Right ventricle myocardium inferior (tissue), 1 donor: ENCODE measurements around the gene C17orf50. TPM values are rescaled to one million over a fixed set of nuclear protein-coding genes. Genes with fewer than 3 reads are reported as not detected.

Experiments
- ATAC-seq: fragments of 200-7000 bp; cut with Tn5 transposase; one replicate; pipeline ENCODE4 v1.9.1; 2020; ENCODE audit warnings: mild to moderate bottlenecking, moderate library complexity
- DNase-seq: peaks from one replicate; pipeline ENCODE4 v3.0.0; 2021; ENCODE audit errors: missing footprints
- intact Hi-C: fragments of 100-400 bp; cut with DNase I; formaldehyde crosslinking; loops from one replicate; pipeline ENCODE4 v1.11.0; 2022
- total RNA-seq: library from RNA; stranded (reverse); fragmentation: NEBNext Ultra II Directional; extraction: Animal tissue kit (Norgen Biotek cat#: 25700); gene quantifications from one replicate; pipeline ENCODE4 v1.2.1, GENCODE V29; 2021
- donor health status: DM: no; HTN: yes; CAD: no; lungs with severe emphysema.

The C17orf50 gene
- total RNA-seq, 1 donor from 2014 or later = not detected

DNA sequence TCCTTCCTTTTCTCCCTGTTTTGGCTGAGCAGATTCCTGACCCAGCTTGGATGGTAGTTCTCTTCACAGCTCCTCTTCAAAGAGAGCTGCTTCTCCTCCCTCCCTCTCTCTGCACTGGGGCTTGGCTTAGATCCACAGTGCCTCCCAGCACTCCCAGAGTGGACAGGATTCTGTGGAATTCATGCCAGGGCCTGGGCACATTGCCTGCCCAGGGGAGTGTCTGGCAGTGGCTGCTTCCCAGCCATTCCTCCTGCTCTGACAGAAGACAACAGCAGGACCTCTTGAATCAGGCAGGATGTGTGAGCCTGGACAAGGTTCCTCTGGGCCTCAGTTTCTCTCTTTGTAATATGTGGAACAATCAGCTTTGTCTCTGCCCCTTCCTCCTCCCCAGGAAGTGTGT is 39.3 kb downstream of the C17orf50 start:
- ATAC-seq (peak; percentile 73), DNase-seq (peak; percentile 82)
- intact Hi-C loops = loop anchor here (2.0 kb wide), 1 partner anchor 17 kb away; no protein-coding TSS in a partner anchor

DNA sequence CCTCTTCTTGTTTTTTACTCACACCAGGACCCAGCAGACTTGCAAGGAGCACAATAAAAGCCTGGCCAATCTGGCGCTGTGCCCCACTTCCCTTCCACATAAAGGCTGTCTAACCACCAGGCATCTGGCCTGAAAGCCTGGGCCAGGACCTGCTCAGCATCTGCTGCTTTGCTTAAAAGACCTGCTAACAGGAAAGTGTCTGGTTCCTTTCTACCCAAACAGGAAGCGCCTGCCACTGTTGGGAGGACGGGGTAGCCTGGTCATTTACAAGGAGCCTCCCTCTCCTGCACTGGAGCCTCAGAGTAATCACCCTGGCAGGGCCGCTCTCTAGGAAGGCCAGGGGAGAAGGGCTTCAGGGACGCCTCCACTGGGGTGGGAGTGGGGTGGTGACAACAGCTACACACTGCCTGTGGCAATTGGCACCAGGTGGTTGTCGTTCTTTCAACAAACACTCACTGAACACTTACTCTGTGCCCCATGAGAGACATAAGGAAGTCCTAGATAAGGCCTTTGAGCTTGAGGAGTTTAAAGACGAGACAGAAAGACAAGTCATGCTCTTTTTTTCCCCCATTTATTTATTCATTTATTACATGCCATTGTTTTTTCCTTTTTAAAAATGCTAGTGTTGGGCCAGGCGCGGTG is 41.0 kb downstream of the C17orf50 start:
- DNase-seq (peak; percentile 85), ATAC-seq (peak; percentile 35)
- intact Hi-C loops = loop anchor here (2.0 kb wide), 1 partner anchor 19 kb away; no protein-coding TSS in a partner anchor

DNA sequence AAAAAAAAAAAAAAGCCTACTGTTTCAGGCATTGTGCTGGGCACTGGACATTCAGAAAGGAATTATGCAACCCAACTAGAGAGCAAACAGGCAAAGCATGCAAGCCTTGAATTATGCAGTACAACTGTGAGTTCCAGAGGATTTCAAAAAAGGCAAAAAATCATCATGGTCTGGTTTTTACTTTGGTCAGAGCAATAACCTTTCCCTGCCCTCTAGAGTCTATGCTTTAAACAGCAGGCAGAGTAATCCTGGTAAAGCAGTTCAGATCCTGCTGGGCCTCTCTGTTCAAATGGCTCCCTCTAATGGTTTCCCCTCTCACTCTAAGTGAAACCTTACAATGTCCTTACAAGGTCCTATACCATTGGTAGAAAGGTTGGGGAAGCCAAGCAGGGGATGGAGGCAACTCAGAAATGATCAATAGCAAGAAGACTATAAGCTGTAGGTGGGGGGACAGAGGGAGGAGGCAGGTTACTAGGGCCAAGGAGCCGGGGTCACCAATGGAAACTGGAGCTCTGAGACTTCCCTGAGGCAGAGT is 44.0 kb downstream of the C17orf50 start:
- intact Hi-C loops = loop anchor here (1.0 kb wide), 1 partner anchor 40 kb away; no protein-coding TSS in a partner anchor
- peak; percentile 66 for ATAC-seq
- no peak for DNase-seq

DNA sequence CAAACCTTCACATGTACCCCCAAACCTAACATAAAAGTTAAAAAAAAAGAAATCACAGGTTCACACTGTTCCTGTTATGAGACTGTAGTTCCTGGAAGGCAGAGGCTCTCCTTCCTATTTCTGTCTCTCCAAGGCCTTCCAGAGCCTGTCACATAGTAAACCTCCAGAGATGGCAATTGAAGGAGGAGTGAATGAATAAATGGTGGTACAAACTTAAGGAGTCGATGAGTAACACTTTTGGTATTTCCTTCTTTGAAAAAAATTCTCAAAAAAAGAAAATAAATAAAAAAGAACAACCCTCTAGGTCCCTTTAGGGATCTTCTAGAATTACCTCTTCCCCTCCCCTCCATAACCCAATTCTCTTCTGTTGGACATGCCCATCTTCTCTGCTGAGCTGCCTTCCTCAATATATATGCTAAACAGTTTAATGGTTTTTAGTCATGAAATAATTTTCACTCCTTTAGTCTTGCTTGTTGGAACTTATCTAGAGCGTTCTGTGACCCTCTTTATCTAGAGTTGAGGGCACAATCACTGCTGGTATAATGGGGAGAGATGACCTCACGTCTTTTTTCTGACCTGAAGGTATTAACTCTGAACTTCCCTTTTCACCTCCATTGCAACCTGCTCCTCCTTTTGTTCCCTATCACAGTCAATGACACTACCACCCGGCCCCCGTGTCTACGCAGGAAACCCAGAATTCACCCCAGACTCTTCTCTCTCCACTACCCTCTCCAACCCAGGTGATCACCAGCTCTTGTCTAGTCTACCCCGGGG is 46.9 kb downstream of the C17orf50 start:
- no peak for DNase-seq
- ATAC-seq = no peak
- intact Hi-C loops = no loop called here

DNA sequence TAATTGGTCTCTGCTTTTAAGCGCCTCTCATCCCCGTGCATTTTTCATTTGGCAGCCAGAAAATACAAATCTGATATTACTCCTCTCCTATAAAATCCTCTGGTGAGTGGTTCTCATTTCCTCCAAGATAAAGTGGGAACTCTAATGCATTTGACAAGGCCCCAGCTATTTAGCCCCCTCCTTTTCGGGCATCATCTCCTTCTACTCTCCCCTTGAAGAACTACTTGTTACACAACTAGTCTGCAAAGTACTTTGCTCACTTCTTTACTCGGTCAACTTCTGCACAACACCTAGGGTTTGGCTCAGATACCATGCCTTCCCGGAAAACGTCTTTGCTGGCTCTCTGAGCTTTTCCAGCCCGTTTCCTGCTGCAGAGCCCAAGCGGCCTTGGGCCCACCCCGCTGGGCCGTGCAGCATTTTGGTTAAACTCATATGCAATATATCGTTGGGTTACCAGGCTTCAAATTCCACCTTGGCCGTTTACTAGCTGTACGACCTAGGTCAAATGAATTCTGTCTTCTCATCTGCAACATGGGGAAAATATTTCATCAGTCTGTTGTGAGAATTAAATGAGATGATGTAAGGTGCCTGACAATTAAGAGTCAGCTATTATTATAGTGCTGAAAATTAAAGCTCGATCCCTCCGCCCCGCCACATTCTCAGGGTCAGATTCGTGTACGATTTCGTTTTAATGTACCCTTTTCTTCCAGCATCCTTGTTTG is 47.7 kb downstream of the C17orf50 start:
- ATAC-seq = no peak
- DNase-seq = no peak
- intact Hi-C loops = no loop called here

DNA sequence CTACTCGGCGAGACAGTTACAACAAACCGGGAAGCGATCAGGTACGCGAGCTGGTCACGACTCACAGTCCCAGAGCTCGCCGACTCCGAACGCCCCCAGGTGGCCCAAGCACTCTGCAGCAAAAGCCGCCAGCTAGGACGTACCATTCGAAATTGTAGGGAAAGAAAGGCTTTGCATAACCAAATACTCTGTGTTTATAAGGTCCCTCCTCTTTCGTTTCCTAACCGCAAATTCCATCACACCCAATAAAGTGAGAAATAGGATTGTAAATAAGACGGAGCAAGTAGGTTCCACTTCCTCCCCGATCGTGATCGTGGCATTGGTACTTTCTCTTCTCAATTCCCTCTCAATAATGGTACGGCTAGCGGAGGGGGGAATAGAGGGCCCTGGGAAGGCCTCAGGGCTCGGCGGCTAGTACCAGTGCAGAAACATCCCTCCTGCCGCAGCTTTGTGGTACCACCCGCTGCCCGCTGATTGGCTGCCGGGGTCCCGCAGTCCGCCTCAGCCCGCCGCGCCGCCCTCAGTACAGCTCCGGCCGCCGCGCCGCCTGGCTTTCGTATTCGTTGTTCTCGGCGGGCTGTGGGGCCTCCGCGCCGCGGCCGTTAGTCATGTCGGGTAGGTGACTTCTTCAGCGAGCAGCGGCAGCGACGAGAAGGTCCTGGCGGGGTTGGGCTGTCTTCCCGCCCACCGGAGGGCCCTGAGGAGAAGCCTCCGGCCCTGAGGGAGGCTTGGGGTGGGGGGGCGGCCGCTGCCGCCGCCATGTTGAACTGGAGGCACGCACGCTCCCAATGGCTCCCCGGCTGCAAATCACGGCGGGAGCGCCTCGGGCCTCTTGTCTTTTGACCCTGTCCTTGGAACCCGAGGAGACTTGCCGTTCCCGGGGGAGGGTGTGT is 48.5 kb downstream of the C17orf50 start, which contains the start of gene TAF15:
Gene TAF15, plus strand, starts transcription at position 523 of the 893 bp plus-strand sequence. Its CDS starts 86 bp downstream, at position 609.
- peak; percentile 98 for DNase-seq
- peak; percentile 99 for ATAC-seq
- intact Hi-C loops = no loop called here

DNA sequence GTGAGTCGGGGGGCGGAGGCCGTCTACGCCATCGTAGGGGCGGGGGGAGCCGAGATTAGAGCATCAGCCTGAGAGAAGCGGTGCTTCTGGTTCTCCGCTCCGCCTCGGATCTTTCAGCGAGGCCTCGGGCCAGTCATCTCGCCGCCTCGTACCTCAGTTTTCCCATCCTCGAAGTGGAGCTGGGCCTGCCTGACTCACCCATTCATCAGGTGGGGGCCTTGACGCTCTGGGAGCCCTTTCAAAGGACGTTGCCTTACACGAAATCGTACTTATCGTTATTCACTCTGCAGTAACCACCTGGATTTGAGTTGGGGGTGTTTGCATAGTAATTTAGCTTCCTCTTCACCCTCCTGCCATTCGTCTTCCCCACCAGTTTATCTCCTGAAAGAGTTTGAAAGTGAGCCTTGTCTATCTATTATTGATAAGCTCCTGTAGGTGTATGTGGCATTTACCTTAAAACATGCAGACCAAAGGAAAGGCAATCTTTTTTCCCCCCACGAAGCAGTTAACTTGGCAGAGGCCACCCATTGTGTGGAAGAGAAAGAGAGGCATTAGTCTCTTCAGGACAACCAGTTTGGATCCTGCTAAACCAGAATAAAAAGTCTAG is 49.3 kb downstream of the C17orf50 start:
- no peak for ATAC-seq
- intact Hi-C loops = no loop called here
- DNase-seq = no peak

DNA sequence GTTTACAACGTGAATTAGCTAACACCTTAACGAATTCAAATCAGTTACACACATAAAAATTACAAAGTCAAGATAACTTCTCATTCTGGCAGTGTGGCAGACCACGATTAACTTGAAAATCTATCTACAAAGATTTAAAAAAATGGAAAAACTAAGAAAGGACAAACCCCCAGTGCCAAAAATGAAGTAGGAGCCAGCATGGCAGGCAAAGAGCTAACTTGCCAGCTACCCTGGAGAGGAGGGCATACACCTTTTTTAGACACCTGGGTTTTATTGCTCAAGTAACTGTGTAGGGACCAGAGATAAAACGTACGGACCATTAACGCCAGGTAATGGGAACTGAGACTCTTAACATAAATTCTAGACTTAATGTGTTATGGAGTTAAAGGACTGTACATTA is 51.1 kb downstream of the C17orf50 start:
- DNase-seq (no peak), ATAC-seq (no peak)
- intact Hi-C loops = no loop called here

DNA sequence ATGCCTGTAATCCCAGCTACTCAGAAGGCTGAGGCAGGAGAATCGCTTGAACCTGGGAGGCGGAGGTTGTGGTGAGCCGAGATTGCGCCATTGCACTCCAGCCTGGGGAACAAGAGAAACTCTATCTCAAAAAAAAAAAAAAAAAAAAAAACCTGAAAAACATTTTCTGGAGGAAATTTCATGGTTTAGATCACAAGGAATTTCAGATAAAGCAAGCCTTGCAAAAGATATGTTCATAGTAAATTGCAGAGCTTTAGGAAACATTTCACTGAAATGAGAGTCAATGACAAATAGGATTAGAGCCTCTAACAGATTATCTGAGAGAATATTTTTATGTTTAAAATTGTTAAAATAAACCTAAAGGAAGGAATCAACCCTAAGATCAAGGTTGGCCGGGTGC is 51.8 kb downstream of the C17orf50 start:
- ATAC-seq = no peak
- DNase-seq = no peak
- intact Hi-C loops = no loop called here

Other genes with a start within 250 kb of the C17orf50 start
- 0.32 TPM for gene SLFN12L, start 223.2 kb upstream of the C17orf50 start, total RNA-seq
- not detected for gene SLFN14, start 200.1 kb upstream of the C17orf50 start, total RNA-seq
- gene PEX12, start 182.3 kb upstream of the C17orf50 start, total RNA-seq = 7.0 TPM
- gene AP2B1, start 173.6 kb upstream of the C17orf50 start, total RNA-seq = 117 TPM
- gene RASL10B, start 29.2 kb upstream of the C17orf50 start, total RNA-seq = 18.9 TPM
- 0.27 TPM for gene GAS2L2, start 7.6 kb upstream of the C17orf50 start, total RNA-seq
- 2.3 TPM for gene MMP28, start 34.8 kb downstream of the C17orf50 start, total RNA-seq
- gene TAF15, start 48.6 kb downstream of the C17orf50 start, total RNA-seq = 95.9 TPM
- not detected for gene HEATR9, start 108.0 kb downstream of the C17orf50 start, total RNA-seq
- 1.7 TPM for gene CCL5, start 119.5 kb downstream of the C17orf50 start, total RNA-seq
- not detected for gene RDM1, start 169.9 kb downstream of the C17orf50 start, total RNA-seq
- not detected for gene LYZL6, start 182.8 kb downstream of the C17orf50 start, total RNA-seq
- not detected for gene CCL16, start 220.6 kb downstream of the C17orf50 start, total RNA-seq
- 10.3 TPM for gene CCL14, start 225.8 kb downstream of the C17orf50 start, total RNA-seq
- gene CCL15, start 240.7 kb downstream of the C17orf50 start, total RNA-seq = not detected